Amygdala (tissue), 56 donors: ENCODE measurements around the gene ZMIZ1.

ENCODE experiments used
- DNase-seq, 56 donors: peaks; one replicate each; lab custom pipeline; 2025; lab: John Stamatoyannopoulos, UW

ZMIZ1 gene

DNA sequence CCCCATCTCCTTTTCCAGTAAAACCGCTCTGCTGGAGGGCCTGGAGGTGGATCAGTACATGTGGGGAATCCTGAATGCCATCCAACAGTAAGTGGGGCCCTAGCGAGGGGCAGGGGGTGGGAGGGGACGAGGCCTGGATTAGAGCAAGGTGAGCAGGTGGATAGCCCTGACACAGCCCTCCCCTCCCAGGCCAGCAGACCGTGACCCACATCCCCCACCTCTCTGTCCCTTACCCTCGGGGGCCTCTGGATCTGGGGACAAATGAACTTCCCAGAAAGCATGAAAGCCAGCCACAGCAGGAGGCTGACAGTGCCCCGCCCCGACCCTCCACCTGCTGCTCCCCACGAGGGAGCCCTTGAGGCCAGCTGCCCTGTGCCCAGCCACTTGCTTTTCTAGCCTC is 236.7 kb downstream of the ZMIZ1 start:
- DNase-seq = no peak

DNA sequence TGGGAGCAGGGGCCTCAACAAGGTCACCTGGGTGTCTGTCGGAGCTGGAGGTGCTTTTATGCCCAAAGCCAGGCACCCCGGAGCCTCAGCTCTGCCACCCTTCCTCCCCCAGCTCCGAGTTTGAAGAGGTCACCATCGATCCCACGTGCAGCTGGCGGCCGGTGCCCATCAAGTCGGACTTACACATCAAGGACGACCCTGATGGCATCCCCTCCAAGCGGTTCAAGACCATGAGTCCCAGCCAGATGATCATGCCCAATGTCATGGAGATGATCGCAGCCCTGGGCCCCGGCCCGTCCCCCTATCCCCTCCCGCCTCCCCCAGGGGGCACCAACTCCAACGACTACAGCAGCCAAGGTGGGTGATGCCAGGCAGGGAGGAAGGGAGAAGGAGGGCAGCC is 237.2 kb downstream of the ZMIZ1 start:
- no peak for DNase-seq

DNA sequence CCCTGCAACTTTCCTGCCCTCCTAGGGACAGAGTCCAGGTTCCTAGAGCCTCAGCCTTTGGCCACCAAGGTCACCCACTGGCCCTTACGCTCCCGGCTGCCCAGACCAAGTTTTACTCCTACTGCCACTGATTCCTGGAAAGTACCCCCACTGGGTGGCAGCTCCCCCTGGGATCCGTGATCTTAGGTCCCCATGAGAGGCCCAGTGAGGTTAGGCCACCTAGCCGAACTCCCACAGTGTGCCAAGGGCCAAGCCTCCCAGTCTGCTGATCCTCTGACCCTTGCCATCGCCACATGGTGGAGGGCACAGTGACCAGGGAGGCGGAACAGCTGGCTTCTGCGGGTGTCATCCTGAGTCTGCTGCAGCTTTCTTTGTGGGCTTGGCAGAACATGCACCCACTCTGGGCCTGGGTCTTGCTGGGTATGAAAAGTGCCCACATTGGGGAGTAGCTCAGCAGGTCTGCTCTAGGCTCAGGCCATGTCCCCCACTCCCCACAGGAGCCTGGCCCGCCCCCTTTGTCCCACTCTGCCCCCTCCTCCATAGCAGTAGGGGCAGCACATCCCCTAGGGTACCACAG is 238.0 kb downstream of the ZMIZ1 start:
- no peak for DNase-seq

DNA sequence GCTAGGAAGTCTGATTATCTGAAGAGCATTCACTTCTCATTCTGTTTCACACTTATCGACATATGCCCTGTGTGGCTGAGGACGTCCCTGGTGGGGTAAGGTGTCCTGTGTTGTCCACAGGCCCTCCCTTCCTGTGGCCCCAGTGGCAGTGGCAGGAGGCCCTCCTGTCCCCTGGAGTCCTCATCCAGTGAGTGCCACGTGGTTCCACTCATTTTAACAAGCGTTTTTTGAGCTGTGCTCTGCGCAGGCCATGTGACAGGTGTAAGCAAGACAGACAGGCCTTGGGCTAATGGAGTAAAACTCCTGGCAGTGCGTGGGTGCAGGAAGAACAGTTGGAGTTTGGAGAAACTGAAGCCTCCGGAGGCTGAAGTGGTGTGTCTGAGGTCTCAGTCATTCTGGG is 239.2 kb downstream of the ZMIZ1 start:
- no peak for DNase-seq

DNA sequence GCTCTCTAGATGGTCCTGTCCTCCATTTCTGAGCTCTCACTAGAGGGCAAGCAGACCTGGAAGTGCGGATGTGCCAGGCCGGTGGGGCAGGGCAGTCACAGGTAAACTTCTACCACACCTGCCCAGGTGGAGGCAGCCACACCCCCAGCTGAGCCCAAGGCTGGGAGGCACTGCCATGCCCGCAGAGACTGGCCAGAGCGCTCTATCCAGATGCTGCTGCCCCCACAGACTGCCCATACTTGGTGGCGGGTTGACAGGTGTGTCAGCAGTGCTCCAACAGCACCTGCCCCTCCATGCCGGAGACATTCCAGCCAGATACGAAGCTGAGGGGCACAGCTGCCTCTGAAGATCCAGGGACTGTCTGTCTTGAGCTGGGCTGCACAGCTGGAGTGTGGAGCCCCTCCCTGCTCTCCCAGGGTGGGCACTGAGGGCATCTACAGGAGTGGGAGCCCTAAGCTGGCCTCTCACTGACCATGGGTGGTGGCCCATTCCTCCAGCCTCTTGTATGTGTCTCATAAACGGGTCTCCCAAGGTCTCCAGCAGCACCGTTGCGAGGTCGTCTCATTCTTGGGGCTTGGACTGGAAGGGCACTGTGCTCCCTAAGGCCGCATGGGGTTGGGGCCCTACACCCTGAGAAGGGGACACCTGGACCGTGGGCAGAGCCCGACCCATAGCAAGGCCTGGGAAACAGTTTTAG is 240.4 kb downstream of the ZMIZ1 start:
- DNase-seq = no peak

DNA sequence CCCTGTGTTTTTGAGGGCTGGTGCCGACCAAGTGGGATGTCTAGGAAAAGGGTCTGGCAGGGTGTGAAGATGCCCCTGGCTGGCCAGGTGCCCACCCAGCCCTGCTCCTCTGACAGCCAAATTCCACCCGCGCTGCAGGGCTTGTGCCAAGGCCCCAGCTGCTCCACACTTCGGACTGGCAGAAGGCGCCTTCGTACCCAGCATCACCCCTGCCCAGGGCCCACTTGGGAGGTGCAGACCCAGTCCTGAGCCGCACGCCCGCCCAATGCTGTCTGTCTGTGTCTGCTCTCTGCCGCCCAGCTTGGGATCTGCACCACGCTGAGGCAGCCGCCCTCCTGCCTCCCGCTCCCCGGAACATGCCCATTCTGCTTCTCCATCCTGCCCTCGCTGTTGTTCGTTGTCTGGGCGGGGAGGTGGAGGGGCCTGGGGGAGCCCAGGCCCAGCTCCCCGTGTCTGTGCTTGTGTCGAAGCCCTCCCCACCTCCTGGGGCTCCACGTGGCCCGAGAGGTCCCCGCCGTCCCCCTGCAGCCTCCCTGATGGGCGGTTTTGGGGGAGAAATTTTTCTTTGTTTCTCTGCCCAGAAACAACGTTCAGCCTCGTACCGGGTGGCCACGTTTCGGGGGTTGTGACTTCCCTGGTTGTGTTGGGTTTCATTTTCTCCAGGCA is 241.6 kb downstream of the ZMIZ1 start:
- DNase-seq = peak in 13 of 56 donors; percentile 22 to 59 (median 45)

DNA sequence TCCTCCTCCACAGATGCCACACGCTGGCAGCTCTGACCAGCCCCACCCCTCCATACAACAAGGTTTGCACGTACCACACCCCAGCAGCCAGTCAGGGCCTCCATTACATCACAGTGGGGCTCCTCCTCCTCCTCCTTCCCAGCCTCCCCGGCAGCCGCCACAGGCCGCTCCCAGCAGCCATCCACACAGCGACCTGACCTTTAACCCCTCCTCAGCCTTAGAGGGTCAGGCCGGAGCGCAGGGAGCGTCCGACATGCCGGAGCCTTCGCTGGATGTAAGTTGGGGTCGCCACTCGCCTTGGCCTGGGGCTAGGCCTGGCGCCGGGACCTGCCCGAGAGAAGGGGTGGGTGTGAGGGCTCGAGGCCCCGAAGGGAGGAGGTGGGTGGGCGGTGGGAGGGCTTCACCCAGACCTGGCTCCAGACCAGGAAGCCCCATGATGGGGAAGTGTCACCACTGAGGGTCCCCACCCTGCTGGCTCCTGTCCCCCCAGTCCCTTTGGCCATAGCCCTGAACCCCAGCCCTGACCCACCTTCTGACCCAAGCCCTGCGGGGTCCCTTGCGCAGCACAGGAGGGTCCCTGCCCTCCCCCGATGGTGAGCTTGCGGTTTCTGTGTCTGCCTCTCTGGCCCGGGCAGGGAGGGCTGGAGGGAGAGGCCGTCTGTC is 242.3 kb downstream of the ZMIZ1 start:
- DNase-seq = peak in 13 of 56 donors; percentile 23 to 61 (median 38)

DNA sequence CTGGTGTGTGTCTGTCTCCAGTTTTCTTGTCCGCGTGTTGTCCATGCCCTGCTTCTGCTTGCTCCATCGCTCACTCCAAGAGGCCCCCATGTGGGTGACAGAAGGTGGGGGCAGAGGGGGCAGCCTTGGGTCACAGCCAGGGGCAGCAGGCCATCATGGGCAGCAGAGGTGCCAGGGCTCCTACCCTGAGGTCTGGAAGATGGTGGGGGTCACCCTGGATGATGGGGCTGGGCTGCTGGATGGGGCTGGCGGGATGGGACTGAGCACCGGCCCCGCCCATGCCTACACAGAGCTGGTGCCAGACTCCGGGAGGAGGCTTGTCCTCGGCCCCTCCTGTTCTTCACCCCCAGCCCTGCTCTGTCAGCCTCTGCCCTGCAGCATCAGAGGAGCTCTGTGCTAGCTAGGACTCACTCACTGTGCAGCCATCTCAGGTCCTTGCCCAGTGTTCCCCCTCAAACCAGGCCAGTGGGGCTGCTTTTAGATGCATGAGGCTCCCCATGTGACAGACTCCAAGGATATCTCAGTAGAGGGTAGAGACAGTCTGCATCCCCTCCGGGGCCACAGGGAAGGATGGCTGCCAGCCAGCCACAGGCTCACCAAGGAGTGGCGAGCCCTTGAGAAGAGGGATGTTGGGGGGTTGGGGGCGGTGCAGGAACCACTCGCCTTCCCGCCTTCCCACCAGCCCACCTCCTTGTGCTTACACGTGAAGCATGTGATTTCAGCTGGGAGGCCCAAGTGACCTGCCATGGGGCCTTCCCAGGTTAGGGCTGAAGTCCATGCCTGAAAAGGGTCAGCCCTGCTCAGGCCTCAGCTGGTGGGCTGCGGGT is 243.0 kb downstream of the ZMIZ1 start:
- DNase-seq = peak in 20 of 56 donors; percentile 9 to 60 (median 44)

DNA sequence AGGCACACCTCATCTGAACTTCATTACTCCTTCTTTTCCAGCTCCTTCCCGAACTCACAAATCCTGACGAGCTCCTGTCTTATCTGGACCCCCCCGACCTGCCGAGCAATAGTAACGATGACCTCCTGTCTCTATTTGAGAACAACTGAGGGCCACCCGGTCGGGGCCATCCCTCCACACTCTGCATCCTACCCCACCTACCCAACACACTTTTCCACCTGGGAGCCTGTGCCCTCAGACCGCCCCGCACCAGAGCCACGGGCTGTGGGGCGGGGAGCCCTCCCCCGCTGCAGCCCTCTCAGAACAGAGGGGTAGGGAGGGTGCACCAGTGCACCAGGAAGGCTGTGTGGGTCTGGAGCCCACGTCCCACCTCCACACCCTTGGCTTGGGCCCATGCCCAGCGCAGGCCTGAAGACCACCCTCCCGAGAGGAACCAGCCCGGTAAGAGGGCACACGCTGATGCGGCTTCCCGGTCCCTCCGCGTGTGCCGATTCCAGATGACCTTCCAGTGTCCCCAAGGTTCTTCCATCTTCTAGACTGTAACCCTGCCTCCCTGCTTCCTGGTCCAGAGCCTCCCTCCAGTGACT is 243.9 kb downstream of the ZMIZ1 start:
- no peak for DNase-seq

DNA sequence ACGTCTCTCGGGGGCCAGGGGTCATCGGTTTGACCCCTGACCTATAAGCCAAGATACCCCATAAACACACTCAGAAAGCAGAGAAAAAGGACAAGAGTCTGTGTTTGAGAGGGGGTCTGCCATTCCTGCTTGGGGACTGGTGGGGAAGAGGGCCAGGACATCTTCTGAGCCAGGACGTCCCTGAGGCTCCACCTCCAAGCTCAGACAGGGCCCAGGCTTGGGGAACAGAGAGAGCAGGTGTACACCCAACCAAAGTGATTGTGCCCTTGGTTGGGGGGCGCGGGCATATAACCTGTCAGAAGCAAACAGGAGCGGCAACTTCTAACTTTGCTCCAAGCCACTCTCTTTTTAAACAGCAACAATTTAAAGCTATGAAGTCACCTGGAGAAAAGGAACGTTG is 244.6 kb downstream of the ZMIZ1 start:
- no peak for DNase-seq

DNA sequence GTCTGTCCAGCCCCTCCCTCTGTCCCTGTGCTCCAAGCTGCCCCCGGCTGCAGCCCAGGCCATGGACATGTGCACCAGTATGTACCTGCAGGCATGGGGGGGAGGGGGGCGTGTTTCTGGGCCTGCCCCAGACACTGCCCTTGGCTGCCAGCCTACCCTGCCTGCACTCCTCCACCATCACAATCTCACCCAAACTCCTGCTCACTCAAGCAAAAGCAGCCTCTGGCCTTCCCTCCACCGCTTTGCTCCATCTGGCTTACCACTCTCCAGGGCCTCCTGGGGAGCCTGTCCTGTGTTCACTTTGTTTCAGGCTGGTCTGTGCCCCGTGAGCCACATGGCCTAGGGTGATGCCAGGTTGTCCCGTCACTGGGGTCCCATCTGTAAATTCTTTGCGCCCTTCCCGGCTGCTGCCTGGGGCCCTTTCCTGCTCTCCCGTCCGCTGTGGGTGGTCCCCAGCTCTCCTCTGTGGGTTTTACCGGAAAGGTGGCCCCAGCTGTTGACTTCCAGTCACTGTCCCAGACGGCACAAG is 245.2 kb downstream of the ZMIZ1 start:
- no peak for DNase-seq

DNA sequence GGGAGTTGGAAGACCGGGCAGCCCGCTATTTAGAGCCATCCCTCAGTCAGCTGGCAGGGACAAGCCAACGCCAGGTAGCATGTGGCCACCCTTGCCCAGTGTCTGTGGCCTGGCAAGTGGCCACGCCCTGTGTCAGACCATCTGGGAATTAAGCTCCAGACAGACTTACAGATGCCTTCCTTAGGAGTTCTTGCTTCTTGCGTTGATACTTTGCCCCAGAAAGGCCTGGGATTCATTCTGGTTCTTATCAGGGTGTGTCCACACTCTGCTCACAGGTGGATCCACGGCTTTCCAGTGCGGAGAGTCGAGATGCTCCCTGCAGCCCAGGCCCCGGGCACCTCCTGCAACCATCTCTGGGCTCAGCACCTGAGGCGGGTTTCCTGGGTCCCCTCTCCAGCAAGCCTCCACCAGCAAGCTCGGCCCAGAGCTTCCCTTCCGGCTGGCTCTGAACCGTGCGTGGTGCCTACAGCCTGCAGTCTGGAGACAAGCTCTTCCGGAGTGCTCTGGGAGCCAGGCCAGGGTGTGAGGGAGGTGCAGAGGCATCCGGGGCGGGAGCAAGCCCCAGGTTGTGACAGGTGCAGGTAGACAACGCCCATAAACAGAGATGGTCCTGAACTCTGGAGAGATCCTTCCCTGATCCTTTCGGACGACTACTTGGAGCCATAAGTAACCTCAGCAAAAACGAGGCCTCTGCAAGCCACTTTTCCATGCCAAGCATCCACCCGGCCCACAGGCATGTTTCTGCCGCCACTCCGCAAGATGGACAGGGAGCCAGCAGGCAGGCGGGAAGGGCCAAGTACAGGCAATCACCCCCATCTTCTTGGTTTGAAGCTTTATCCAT is 246.2 kb downstream of the ZMIZ1 start:
- no peak for DNase-seq

DNA sequence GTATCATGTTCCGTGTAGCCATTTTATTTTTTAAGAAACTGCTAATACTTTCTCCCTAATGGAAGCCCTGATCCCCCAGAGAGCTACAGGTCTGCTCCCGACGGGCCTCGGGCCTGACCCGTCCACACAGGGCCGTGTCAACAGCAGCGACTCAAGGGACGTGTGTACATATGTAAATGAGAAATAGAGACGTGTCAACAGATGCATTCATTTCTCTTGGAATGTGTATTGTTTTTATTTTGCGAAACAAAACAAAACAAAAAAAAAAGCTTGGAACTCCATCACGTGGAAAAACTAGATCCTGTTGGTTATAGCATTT is 246.8 kb downstream of the ZMIZ1 start:
- DNase-seq = no peak

DNA sequence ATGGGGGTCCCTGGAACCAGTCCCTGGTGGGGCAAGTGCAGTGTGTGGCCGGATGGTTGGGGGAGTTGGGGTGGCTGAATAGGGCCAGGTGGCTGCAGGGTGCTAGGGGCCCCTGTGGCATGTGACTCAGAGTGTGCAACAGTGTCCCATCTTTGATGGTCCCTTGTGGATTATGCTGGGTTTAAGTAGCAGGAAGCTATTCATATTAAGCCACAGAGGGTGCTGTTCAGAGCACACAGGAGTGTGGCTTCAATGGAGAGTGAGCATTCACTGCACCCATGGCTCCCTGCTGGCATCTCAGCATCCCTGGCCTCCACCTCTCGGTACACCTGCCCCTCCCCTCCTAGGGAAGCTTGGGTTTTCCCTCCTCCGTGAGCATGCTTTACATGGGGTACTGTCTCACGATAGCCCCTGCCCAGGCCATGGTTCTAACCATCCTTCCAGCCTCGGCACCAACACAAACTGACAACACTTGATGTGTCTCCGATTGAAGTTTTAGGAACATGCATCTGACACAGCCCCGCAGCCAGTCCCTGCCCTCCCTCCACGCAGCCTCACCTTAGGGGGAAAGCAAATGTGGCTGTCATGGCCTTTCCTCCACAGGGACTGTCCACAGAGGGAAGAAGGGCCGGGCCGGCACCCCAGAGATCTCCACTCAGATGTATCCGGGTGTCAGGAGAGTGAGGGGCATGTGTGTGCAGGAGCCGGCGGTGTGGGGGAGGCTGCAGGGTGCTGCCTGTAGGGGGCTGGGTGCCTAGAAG is 248.1 kb downstream of the ZMIZ1 start:
- no peak for DNase-seq

DNA sequence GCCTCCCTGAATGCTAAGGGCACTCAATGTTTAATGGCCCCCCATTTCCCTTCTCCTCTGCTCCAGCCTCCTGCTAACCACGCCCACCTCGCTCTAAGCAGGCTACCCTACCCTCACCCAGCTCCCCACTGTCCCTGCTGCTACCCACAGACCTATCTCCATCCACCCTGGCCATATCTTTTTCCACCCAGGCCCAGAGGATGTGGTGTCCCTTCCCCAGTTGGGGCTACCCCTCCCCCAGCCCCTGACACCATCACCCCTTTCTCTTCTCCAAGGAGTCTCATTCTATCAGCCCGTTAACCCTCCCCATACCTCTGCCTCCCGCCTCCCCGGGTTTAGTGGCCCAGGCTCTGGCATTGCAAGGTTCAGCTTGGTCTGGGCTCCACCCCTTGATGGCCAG is 249.6 kb downstream of the ZMIZ1 start:
- no peak for DNase-seq

DNA sequence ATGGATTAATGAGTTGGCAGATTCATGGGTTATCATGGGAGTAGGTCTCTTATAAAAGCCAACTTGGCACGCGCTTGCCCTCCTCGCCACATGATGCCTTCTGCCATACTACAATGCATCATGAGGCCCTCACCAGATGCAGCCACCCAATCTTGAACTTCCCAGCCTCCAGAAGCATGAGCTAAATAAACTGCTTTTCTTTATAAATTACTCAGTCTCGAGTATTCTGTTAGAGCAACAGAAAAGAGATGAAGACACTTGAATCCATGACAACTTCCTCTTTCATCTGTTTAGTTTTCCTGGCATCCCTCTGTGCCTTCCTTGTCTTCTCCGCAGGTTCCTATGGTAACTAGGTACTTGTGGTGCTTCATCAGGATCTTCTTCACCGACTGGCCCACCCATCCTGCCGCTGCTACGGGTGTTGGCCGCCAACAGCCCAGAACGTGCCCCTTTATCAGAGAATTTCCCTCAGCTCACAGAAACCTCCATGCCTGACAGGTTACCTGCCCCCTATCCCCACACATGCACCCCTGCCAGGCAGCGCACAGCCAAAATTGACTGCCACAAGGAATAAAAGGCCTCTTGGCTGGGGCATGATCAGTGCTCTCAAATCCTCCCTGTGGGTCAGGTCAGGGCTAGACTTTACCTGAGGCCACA is 250.5 kb downstream of the ZMIZ1 start:
- DNase-seq = no peak

DNA sequence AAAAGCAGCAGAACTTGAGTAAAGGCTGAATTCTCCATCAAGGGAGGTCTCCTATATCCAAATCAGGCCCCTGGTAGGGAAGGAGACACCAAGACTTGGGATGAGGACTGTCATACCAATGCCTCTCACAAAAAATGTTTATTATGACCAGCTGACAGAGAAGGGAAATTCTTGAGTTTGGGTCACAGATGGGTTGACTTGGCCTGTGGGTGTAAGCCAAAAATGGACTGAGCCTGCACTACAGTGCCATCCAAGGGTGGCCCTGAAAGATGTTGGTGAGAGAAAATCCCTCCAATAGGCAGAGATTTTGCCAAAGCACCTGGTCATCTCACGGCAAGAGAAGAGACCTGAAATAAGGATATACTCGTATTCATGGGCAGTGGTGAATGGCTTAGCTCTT is 251.6 kb downstream of the ZMIZ1 start:
- no peak for DNase-seq
